Measurements from ENCODE around the gene PSTPIP1. TPM values are rescaled to one million over a fixed set of nuclear protein-coding genes. Genes with fewer than 3 reads are reported as not detected.

Gene PSTPIP1
- total RNA-seq, 1 donor from 2014 or later = 42.7 TPM

DNA sequence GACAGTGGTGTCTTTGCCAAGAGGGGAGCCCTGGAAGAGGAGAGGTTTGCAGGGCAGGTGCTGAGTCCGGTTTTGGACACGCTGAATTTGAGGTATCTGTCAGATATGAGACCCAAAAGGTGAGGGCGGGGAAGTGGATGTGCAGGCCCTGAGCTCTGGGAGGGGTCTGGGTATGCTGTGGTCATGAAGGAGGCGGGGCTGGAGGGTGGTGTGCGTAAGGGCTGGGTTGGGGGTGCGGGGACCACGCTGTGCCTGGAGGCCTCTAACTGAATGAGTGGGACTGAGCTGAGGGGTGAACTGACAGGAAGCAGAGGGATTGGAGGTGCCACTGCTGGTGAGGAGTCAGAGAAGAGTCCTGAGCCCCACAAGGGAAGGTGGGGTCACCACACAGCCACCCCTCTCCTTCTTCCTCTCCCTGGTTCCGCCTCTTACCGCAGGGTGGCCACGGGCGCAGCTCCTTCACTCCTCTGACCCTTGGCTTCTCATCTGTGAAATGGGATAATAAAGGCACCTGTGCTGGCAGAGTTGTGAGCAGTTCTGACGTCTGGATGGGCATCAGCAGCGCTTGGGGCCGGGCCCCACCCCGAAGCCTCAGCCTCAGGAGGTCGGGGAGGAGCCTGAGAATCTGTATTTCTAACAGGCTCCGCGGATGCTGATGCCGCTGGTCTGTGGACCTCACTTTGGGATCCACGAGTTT, 28.8 kb downstream of the PSTPIP1 start:
- H3K27me3 Mint-ChIP-seq = no peaks in the 10 kb centered on the region
- POLR2A ChIA-PET = interaction anchor here (0.7 to 0.8 kb wide), 2 partner anchors 10 to 117 kb away, joined by 3 to 4 read pairs; no protein-coding TSS in a partner anchor
- H3K36me3 Mint-ChIP-seq (ENCODE audit: low read depth) = peaks cover 33% of the 10 kb centered on the region
- H3K27ac Mint-ChIP-seq = no peak overlapping the region
- CTCF ChIA-PET = interaction anchor here (0.6 to 4.0 kb wide), 9 partner anchors 10 to 836 kb away, joined by 3 to 16 read pairs (median 9); no protein-coding TSS in a partner anchor
- peaks cover 28% of the 10 kb centered on the region for H3K4me1 Mint-ChIP-seq
- no peaks in the 10 kb centered on the region for H3K9me3 Mint-ChIP-seq
- intact Hi-C loops (cut with micrococcal nuclease) = loop anchor here (1.0 kb wide), 5 partner anchors 96 to 520 kb away; no protein-coding TSS in a partner anchor
- H3K4me3 Mint-ChIP-seq = no peak overlapping the region
- TF ChIP-seq, protein P1, sequence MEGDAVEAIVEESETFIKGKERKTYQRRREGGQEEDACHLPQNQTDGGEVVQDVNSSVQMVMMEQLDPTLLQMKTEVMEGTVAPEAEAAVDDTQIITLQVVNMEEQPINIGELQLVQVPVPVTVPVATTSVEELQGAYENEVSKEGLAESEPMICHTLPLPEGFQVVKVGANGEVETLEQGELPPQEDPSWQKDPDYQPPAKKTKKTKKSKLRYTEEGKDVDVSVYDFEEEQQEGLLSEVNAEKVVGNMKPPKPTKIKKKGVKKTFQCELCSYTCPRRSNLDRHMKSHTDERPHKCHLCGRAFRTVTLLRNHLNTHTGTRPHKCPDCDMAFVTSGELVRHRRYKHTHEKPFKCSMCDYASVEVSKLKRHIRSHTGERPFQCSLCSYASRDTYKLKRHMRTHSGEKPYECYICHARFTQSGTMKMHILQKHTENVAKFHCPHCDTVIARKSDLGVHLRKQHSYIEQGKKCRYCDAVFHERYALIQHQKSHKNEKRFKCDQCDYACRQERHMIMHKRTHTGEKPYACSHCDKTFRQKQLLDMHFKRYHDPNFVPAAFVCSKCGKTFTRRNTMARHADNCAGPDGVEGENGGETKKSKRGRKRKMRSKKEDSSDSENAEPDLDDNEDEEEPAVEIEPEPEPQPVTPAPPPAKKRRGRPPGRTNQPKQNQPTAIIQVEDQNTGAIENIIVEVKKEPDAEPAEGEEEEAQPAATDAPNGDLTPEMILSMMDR (IDR thresholded peaks at IDR 0.05) = no peak
- no peak for DNase-seq
- ATAC-seq (ENCODE audit: low read depth) = no peak

DNA sequence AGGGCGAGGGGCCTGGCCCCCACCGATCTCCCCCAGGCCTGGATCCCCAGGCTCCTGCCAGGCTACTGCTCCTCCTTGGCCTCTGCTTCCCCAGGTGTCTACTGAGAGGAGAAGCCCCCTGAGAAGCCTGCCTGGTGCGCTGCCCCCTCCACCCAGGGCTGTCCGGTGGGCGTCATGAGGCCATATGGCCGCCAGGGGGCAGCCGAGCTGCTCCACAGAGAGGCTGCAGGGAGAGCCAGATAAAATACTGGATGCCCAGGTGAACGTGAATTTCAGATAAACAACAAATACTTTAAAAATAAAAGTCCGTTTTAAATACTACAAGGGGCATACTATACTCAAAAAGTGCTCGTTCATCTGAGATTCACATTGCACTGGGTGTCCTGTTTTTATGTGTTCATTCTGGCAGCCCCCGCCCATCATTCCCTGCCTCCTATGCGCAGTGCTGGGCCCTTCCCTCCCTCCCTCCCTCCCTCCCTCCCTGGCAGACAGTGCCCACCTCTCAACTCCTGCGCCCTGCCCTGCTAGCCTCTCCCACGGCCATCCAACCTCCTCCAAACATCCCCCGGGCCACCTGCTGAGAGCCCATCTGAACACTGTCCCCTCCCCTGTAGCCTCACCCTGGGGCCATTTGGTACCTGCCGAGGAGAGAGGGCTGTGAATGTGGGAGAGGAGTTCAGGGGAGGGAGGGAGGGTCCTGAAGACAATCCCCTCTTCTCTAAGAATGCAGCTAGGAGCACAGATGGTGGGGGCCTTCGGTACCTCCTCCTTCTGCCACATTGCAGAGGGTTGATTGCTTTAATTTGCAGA, 29.6 kb downstream of the PSTPIP1 start:
- ATAC-seq (ENCODE audit: low read depth) (peak; percentile 78), DNase-seq (peak; percentile 69)
- TF ChIP-seq, protein P1 (IDR thresholded peaks at IDR 0.05) = peak; percentile 97
- Mint-ChIP-seq H3K9me3 (no peaks in the 10 kb centered on the region), H3K4me1 (peaks cover 25% of the 10 kb centered on the region), H3K36me3 (ENCODE audit: low read depth) (peaks cover 29% of the 10 kb centered on the region), H3K27me3 (no peaks in the 10 kb centered on the region), H3K4me3 (no peak overlapping the region), H3K27ac (no peak overlapping the region)
- ChIA-PET POLR2A (interaction anchor here (0.9 kb wide), 1 partner anchor 8 kb away, joined by 5 read pairs; no protein-coding TSS in a partner anchor), CTCF (interaction anchor here (0.6 to 4.0 kb wide), 9 partner anchors 10 to 519 kb away, joined by 3 to 16 read pairs (median 9); no protein-coding TSS in a partner anchor)
- intact Hi-C loops (cut with micrococcal nuclease) = loop anchor here (1.0 kb wide), 5 partner anchors 95 to 519 kb away; no protein-coding TSS in a partner anchor

DNA sequence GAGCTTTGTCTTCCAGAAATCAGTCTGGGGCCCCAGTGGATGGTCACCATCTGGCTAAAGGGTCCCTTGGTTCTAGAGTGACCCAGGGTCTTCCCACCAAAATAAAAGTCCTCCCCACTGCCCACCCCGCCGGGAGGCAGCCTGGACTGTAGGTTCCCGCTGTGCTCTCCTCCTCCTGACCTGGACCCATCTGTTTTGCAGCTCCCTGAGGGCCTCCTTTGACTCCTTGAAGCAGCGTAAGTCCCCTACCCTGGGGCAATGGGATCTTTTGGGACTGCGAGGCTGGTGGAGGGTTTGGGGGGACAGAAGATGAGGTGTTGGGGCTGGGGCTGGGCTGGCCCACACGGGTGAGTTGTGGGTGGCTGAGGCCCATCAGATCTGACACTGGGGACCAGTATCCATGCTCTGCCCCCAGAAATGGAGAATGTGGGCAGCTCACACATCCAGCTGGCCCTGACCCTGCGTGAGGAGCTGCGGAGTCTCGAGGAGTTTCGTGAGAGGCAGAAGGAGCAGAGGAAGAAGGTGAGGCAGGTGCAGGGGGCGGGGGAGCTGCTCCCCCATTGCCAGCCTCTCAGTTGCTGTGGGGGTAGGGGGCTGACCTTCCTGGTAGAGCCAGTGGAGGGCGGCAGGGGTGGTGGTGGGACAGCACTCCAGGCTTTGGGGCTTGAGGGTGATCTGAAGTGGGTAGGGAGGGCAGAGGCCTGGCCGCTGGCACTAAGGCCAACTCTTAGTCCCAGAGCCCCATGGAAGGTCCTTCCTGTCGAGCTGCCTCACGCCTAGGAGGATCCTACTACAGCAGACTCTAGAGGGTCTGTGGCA, 30.4 kb downstream of the PSTPIP1 start:
- Mint-ChIP-seq H3K27ac (no peak overlapping the region), H3K4me3 (no peak overlapping the region), H3K27me3 (no peaks in the 10 kb centered on the region), H3K4me1 (peaks cover 24% of the 10 kb centered on the region), H3K36me3 (ENCODE audit: low read depth) (peaks cover 28% of the 10 kb centered on the region), H3K9me3 (no peaks in the 10 kb centered on the region)
- intact Hi-C loops (cut with micrococcal nuclease) = no loop called here
- DNase-seq (peak; percentile 11), ATAC-seq (ENCODE audit: low read depth) (no peak)
- ChIA-PET CTCF (interaction anchor here (1.2 to 4.0 kb wide), 5 partner anchors 12 to 518 kb away, joined by 3 to 16 read pairs (median 13); no protein-coding TSS in a partner anchor), POLR2A (interaction anchor here (0.6 to 0.9 kb wide), 2 partner anchors 9 to 256 kb away, joined by 3 to 5 read pairs; no protein-coding TSS in a partner anchor)
- TF ChIP-seq, protein P1 (IDR thresholded peaks at IDR 0.05) = no peak

DNA sequence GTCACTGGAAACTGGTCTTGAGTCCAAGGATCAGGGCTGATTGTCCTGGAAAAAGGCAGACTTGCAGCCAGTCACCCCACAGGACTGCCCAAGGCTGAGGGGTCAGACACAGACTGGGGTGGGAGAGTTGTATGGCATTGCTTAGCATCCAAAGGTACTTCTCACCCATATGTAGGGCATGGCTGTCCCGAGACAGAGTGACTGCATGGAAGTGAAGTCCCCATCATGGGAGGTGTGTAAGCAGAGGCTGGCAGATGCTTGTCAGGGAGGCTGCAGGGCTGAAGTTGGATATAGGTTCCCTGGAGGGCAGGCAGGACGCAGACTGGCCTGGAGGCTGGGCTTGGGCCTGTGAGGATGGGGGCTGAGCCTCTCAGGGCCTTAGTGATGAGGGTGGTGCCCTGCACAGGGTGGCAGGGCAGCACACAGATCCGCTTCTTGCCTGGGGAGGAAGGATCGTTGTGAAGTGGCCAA, 31.1 kb downstream of the PSTPIP1 start:
- ChIA-PET POLR2A (no interaction called here), CTCF (interaction anchor here (0.8 to 4.0 kb wide), 5 partner anchors 9 to 79 kb away, joined by 3 to 16 read pairs (median 5); no protein-coding TSS in a partner anchor)
- Mint-ChIP-seq H3K4me1 (peaks cover 23% of the 10 kb centered on the region), H3K27ac (no peak overlapping the region), H3K27me3 (no peaks in the 10 kb centered on the region), H3K9me3 (no peaks in the 10 kb centered on the region), H3K36me3 (ENCODE audit: low read depth) (peaks cover 28% of the 10 kb centered on the region), H3K4me3 (no peak overlapping the region)
- ATAC-seq (ENCODE audit: low read depth) (no peak), DNase-seq (peak; percentile 1)
- TF ChIP-seq, protein P1 (IDR thresholded peaks at IDR 0.05) = no peak
- intact Hi-C loops (cut with micrococcal nuclease) = no loop called here
